ENCODE results near the gene RIPK1. TPM values are rescaled to one million over a fixed set of nuclear protein-coding genes. Genes with fewer than 3 reads are reported as not detected.

RIPK1 gene
- total RNA-seq, 2 donors from 2014 or later = 23.5 to 30.6 TPM

GRCh38 chr6:3033652-3034051 lies 34.6 kb upstream of the RIPK1 start:
- intact Hi-C loops (cut with DNase I) = no loop called here
- Histone ChIP-seq H3K4me3 (no peak overlapping the region), H3K9me3 (no peaks in the 10 kb centered on the region), H3K4me1 (no peaks in the 10 kb centered on the region), H3K36me3 (no peaks in the 10 kb centered on the region), H3K27ac (no peak overlapping the region), H3K9ac (ENCODE audit: low read depth in 2 of 2, low read length in 2 of 2) (no peak overlapping the region), H3K27me3 (no peaks in the 10 kb centered on the region)
- DNase-seq = no peak
- TF ChIP-seq, protein P1, sequence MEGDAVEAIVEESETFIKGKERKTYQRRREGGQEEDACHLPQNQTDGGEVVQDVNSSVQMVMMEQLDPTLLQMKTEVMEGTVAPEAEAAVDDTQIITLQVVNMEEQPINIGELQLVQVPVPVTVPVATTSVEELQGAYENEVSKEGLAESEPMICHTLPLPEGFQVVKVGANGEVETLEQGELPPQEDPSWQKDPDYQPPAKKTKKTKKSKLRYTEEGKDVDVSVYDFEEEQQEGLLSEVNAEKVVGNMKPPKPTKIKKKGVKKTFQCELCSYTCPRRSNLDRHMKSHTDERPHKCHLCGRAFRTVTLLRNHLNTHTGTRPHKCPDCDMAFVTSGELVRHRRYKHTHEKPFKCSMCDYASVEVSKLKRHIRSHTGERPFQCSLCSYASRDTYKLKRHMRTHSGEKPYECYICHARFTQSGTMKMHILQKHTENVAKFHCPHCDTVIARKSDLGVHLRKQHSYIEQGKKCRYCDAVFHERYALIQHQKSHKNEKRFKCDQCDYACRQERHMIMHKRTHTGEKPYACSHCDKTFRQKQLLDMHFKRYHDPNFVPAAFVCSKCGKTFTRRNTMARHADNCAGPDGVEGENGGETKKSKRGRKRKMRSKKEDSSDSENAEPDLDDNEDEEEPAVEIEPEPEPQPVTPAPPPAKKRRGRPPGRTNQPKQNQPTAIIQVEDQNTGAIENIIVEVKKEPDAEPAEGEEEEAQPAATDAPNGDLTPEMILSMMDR (IDR thresholded peaks at IDR 0.05) = no peak

- no peak overlapping the region for H3K4me3 ChIP-seq
Observed at GRCh38 chr6:3035397-3035796, 32.9 kb upstream of the RIPK1 start.

DNA sequence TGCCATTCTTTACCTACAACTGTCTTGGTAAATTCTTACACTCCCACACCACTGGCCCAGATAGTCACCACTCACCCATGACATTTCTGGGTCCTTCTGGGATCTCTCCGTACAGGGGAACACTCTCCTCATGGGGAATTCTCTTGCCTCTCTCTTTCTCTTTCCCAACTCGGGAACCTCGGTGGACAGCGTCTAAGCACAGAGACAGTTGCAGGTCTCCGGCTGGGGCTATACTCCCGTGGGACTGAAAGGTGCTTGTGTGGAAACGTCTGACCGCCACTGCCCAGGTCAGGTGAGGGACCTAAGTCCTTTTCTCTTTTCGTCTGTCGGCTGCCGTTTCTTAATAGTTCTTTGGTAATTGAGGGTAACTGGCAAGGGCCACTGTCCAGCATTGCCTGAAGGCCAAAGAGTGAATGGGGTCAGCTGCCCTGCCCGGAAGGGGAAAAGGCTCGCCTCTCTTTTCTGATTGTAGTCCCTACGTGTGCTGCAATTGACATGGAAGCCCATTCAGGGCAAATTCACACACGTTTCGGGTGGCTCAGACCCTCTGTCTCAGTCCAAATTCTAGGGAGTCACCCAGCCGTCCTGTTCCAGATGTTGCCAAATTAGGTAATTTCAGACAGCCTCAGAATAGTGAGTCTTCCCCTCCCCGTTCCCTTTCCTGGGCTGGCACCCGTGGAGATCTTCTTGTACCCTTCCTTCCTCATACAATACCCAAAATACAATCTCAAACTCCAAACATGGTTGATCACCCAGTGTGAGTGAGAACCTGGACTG lies 31.2 kb upstream of the RIPK1 start:
- TF ChIP-seq, protein P1 (IDR thresholded peaks at IDR 0.05) = no peak
- Histone ChIP-seq H3K9ac (ENCODE audit: low read depth in 2 of 2, low read length in 2 of 2) (no peak overlapping the region), H3K27ac (no peak overlapping the region), H3K4me3 (no peak overlapping the region), H3K9me3 (no peaks in the 10 kb centered on the region), H3K27me3 (no peaks in the 10 kb centered on the region), H3K36me3 (no peaks in the 10 kb centered on the region), H3K4me1 (no peaks in the 10 kb centered on the region)
- intact Hi-C loops (cut with DNase I) = no loop called here
- DNase-seq = no peak

More at GRCh38 chr6:3035397-3035796, 32.9 kb upstream of the RIPK1 start:
- H3K9me3 ChIP-seq = no peaks in the 10 kb centered on the region
- H3K27me3 ChIP-seq = no peaks in the 10 kb centered on the region
- DNase-seq = no peak
- intact Hi-C loops (cut with DNase I) = no loop called here
- H3K9ac ChIP-seq (ENCODE audit: low read depth in 2 of 2, low read length in 2 of 2) = no peak overlapping the region
- no peaks in the 10 kb centered on the region for H3K36me3 ChIP-seq
- H3K27ac ChIP-seq = no peak overlapping the region
- TF ChIP-seq, protein P1 (IDR thresholded peaks at IDR 0.05) = no peak
- H3K4me1 ChIP-seq = no peaks in the 10 kb centered on the region

DNA sequence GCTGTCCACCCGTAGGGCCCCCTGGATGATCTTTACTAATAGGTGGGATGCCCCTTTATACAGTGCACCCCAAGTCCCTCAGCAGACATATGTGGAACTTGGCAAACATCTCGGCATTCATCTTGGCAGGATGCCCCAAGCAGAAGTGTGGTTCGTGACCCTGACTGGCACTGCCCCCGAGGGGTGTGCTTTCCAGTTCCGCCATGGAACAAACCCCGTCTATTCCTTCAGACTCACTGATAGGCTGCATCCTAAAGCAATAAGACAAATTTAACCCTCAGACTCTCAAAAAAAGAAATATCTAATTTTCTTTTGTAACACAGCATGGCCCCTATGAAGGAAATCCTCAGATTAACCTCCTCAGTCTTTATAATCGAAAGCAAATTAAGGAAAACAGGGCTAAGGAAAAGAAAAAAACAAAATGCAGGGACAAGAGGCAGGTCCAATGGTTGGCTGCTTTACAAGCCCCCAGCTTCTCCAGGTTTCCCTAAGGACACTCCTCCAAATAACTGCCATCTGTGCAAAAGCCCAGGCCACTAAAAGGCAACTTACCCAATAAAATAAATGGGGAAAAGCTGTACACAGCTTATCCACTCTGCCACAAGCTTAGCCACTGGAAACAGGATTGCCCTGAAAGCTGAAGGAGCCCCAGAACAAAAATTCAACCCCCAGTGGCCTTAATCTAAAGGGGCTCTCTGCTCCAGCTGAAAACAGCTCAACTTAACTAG lies 30.5 kb upstream of the RIPK1 start:
- DNase-seq = no peak
- TF ChIP-seq, protein P1 (IDR thresholded peaks at IDR 0.05) = no peak
- H3K4me1 ChIP-seq = no peaks in the 10 kb centered on the region
- H3K27me3 ChIP-seq = no peaks in the 10 kb centered on the region
- H3K27ac ChIP-seq = no peak overlapping the region
- H3K9me3 ChIP-seq = no peaks in the 10 kb centered on the region
- H3K9ac ChIP-seq (ENCODE audit: low read depth in 2 of 2, low read length in 2 of 2) = no peak overlapping the region
- H3K4me3 ChIP-seq = no peak overlapping the region
- intact Hi-C loops (cut with DNase I) = no loop called here
- H3K36me3 ChIP-seq = no peaks in the 10 kb centered on the region

GRCh38 chr6:3039384-3039783 lies 28.9 kb upstream of the RIPK1 start:
- H3K36me3 ChIP-seq = no peaks in the 10 kb centered on the region
- no peaks in the 10 kb centered on the region for H3K4me1 ChIP-seq
- no peaks in the 10 kb centered on the region for H3K27me3 ChIP-seq
- no peaks in the 10 kb centered on the region for H3K9me3 ChIP-seq
- TF ChIP-seq, protein P1 (IDR thresholded peaks at IDR 0.05) = no peak
- H3K4me3 ChIP-seq = no peak overlapping the region
- intact Hi-C loops (cut with DNase I) = no loop called here
- H3K9ac ChIP-seq (ENCODE audit: low read depth in 2 of 2, low read length in 2 of 2) = no peak overlapping the region
- no peak overlapping the region for H3K27ac ChIP-seq
- no peak for DNase-seq
